Activated T-cell treated with anti-CD3 and anti-CD28 coated beads, Interleukin-2, amount 50 U/mL, for 4 hours (primary cell): ENCODE results near the gene TMEM135. TPM values are rescaled to one million over a fixed set of nuclear protein-coding genes. Genes with fewer than 3 reads are reported as not detected.
"Not testable (repeated sequence)": the region's sequence is repeated elsewhere in the genome, so short reads cannot be mapped to it uniquely, and the experiment has no call there.

Experiments
- ATAC-seq, 2 donors: fragments of 200-7000 bp; cut with Tn5 transposase; one replicate each; pipeline ENCODE4 v1.10.0; 2021
- DNase-seq: peaks from one replicate; pipeline ENCODE4 v3.0.0-alpha.2; 2020
- H3K27me3 Mint-ChIP-seq: one replicate; pipeline ENCODE4 v1.8.0; 2021; ENCODE audit warnings: low read depth, mixed read lengths
- H3K36me3 Mint-ChIP-seq: one replicate; pipeline ENCODE4 v1.8.0; 2022; ENCODE audit warnings: mixed read lengths; ENCODE audit not compliant: insufficient read depth
- H3K4me1 Mint-ChIP-seq: one replicate; pipeline ENCODE4 v1.8.0; 2021; ENCODE audit warnings: low read depth, mixed read lengths
- H3K4me3 Mint-ChIP-seq: one replicate; pipeline ENCODE4 v1.8.0; 2021; ENCODE audit warnings: mild to moderate bottlenecking, moderate library complexity, mixed read lengths
- H3K9me3 Mint-ChIP-seq: one replicate; pipeline ENCODE4 v1.8.0; 2021; ENCODE audit warnings: mixed read lengths
- total RNA-seq, 3 donors: library from RNA; stranded (reverse); gene quantifications; one replicate each; pipeline ENCODE4 v1.2.1, GENCODE V29; 2021

The TMEM135 gene
- total RNA-seq, 3 donors from 2014 or later, result 9.6 to 17.9 (median 11.7) TPM

DNA sequence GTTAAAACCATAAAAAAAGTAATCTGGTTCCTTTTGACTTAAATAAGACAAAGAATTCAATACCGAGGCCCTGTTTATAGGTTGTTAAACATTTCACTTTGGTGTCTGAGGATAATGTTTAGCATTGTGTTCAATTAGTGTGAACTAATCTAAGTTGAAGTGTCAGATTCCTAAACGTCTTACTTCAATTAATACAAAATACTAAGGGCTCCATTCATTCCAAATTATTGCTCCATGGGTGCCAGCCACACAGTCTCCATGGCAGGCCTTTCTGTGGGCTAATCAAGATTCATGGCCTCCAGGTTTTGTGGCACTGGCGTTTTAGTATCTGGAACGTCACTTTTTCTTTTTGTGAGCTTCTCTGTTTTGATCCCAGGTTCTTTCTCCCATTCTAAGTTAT lies 89.4 kb downstream of the TMEM135 start:
- DNase-seq (no peak), ATAC-seq (no peak)
- Mint-ChIP-seq H3K9me3 (no peaks in the 10 kb centered on the region), H3K4me3 (no peak overlapping the region), H3K4me1 (no peaks in the 10 kb centered on the region), H3K27me3 (no peaks in the 10 kb centered on the region), H3K36me3 (no peaks in the 10 kb centered on the region)

DNA sequence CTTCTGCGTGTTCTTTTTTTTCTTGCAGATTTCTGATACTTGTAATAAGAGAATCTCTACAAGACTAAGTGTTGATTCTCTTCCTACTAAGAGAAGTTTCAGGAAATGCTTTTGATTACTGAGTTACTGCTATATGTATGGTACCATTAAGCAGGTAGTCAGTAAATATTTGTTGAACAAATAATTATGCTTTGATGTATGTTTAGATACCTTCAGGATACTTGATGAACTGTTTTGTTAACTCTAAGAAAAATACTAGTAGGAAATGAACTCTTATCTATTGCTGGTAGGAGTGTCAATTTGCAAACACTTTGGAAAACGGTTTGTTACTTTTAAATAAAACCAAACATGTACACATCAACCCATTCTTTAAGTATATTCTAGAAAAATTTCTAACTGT lies 90.6 kb downstream of the TMEM135 start:
- no peaks in the 10 kb centered on the region for H3K27me3 Mint-ChIP-seq
- no peaks in the 10 kb centered on the region for H3K9me3 Mint-ChIP-seq
- H3K36me3 Mint-ChIP-seq, result no peaks in the 10 kb centered on the region
- no peak overlapping the region for H3K4me3 Mint-ChIP-seq
- ATAC-seq (no peak), DNase-seq (no peak)
- H3K4me1 Mint-ChIP-seq, result no peaks in the 10 kb centered on the region

- DNase-seq (no peak), ATAC-seq (no peak)
- Mint-ChIP-seq H3K4me1 (no peaks in the 10 kb centered on the region), H3K27me3 (no peaks in the 10 kb centered on the region), H3K4me3 (no peak overlapping the region), H3K9me3 (peaks cover 7% of the 10 kb centered on the region), H3K36me3 (peaks cover 1% of the 10 kb centered on the region)
These were observed 96.9 kb downstream of the TMEM135 start for GRCh38 chr11:87134524-87135106.

- no peak for ATAC-seq
- Mint-ChIP-seq H3K9me3 (peaks cover 7% of the 10 kb centered on the region), H3K27me3 (no peaks in the 10 kb centered on the region), H3K36me3 (peaks cover 3% of the 10 kb centered on the region), H3K4me3 (no peak overlapping the region), H3K4me1 (no peaks in the 10 kb centered on the region)
- DNase-seq, result no peak
These were observed 98.5 kb downstream of the TMEM135 start for GRCh38 chr11:87136236-87136635.

GRCh38 chr11:87137711-87138110 lies 100.0 kb downstream of the TMEM135 start:
- H3K27me3 Mint-ChIP-seq, result no peaks in the 10 kb centered on the region
- no peak for DNase-seq
- peaks cover 3% of the 10 kb centered on the region for H3K36me3 Mint-ChIP-seq
- H3K4me3 Mint-ChIP-seq, result no peak overlapping the region
- peaks cover 7% of the 10 kb centered on the region for H3K9me3 Mint-ChIP-seq
- ATAC-seq, result no peak
- H3K4me1 Mint-ChIP-seq, result peaks cover 4% of the 10 kb centered on the region

GRCh38 chr11:87139475-87139874 lies 101.7 kb downstream of the TMEM135 start:
- peaks cover 3% of the 10 kb centered on the region for H3K36me3 Mint-ChIP-seq
- H3K27me3 Mint-ChIP-seq, result no peaks in the 10 kb centered on the region
- ATAC-seq, result no peak
- no peak overlapping the region for H3K4me3 Mint-ChIP-seq
- H3K4me1 Mint-ChIP-seq, result peaks cover 16% of the 10 kb centered on the region
- DNase-seq, result no peak
- H3K9me3 Mint-ChIP-seq, result peaks cover 7% of the 10 kb centered on the region

DNA sequence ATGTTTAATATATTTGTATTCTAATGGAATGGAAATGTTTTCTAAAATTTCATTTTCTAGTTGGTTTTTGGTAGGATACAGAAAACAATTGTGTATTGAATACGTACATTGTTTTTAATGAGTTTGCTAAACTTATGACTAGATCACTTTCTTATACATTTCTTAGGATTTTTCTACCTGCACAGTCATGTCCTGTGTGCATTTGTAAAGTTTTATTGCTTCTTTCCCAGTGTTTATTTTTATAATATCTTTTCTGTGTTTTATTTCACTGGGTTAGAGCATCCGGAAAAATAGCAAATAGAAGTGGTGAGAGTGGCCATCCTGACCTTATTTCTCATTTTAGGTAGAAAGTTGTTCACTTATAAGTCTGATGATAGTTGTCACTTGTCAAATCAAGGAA lies 103.6 kb downstream of the TMEM135 start:
- Mint-ChIP-seq H3K27me3 (no peaks in the 10 kb centered on the region), H3K4me1 (peaks cover 25% of the 10 kb centered on the region), H3K9me3 (peaks cover 7% of the 10 kb centered on the region), H3K4me3 (no peak overlapping the region), H3K36me3 (peaks cover 8% of the 10 kb centered on the region)
- ATAC-seq (no peak), DNase-seq (no peak)

DNA sequence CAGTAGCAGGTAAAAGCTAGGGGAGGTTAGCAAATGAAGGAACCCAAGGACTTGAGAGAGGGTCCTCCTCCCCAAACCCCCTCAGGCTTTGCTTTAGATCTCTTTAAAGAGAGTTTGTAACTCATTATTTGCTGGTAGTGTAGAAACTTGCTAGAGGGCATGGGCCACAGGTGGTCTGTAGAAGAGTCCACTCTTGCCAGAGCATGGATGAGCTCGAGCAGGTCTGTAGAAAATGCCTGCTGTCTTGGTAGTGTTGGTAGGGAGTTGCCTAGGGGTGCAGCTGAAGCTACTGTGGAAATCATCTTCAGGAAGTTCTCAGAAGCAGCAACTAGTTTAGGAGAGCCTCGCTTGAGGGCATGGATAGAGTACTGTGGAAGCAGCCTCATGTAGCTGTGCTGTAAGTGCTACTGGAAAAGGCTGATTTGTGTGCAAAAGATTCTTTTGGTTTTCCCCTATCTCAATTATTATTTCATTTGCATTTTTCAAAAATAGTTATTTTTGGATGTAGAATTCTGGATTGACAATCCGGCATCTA lies 104.3 kb downstream of the TMEM135 start:
- Mint-ChIP-seq H3K4me1 (peaks cover 25% of the 10 kb centered on the region), H3K36me3 (peaks cover 6% of the 10 kb centered on the region), H3K4me3 (no peak overlapping the region), H3K27me3 (no peaks in the 10 kb centered on the region), H3K9me3 (peaks cover 7% of the 10 kb centered on the region)
- no peak for ATAC-seq
- DNase-seq, result no peak

GRCh38 chr11:87142594-87142993 lies 104.9 kb downstream of the TMEM135 start:
- H3K36me3 Mint-ChIP-seq, result peaks cover 6% of the 10 kb centered on the region
- H3K9me3 Mint-ChIP-seq, result peaks cover 7% of the 10 kb centered on the region
- ATAC-seq, result no peak
- H3K27me3 Mint-ChIP-seq, result no peaks in the 10 kb centered on the region
- H3K4me1 Mint-ChIP-seq, result peaks cover 25% of the 10 kb centered on the region
- no peak overlapping the region for H3K4me3 Mint-ChIP-seq
- no peak for DNase-seq

- Mint-ChIP-seq H3K4me3 (no peak overlapping the region), H3K27me3 (no peaks in the 10 kb centered on the region), H3K36me3 (peaks cover 6% of the 10 kb centered on the region), H3K4me1 (peaks cover 25% of the 10 kb centered on the region), H3K9me3 (peaks cover 7% of the 10 kb centered on the region)
- no peak for DNase-seq
- ATAC-seq, result no peak
These were observed 105.9 kb downstream of the TMEM135 start for GRCh38 chr11:87143641-87144040.

DNA sequence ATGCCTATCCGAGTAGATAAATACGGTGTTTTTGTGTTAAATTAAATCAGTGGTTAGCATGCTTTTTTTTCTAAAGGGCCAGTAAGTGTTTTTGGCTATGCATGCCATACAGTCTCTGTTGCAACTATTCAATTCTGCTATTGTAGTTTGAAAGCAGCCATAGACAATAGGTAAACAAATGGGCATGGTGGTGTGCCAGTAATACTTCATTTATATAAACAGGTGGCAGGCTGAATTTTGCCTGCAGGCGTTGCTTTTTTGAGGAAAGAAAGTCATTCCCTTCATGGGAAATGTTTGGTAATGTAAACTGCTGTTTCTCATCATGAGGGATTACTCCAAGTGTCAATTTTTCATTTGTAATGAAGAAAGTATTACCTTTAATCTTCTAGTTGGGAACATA lies 106.5 kb downstream of the TMEM135 start:
- H3K9me3 Mint-ChIP-seq, result peaks cover 4% of the 10 kb centered on the region
- H3K4me1 Mint-ChIP-seq, result peaks cover 25% of the 10 kb centered on the region
- H3K4me3 Mint-ChIP-seq, result no peak overlapping the region
- H3K27me3 Mint-ChIP-seq, result no peaks in the 10 kb centered on the region
- DNase-seq, result no peak
- H3K36me3 Mint-ChIP-seq, result peaks cover 6% of the 10 kb centered on the region
- no peak for ATAC-seq

DNA sequence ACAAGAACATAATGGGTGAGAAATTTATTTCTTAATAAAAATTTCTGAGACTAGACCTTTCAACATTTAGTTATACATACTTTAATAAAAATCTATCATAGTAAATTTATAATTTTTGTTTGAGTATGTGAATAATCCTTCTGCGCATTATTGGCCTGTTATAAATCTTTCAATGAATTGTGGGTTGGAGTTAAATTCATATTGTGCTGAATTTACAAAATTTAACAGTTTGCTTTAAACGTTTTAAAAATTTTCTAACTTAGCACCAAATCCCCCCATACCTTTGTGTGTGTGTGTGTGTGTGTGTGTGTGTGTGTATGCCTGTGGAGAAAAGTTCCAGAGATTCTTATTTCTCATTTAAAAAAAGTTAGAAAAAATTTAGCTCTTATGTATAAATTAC lies 111.0 kb downstream of the TMEM135 start:
- Mint-ChIP-seq H3K4me3 (no peak overlapping the region), H3K9me3 (no peaks in the 10 kb centered on the region), H3K4me1 (peaks cover 16% of the 10 kb centered on the region), H3K36me3 (peaks cover 11% of the 10 kb centered on the region), H3K27me3 (no peaks in the 10 kb centered on the region)
- ATAC-seq, result no peak
- DNase-seq, result no peak

- H3K4me3 Mint-ChIP-seq, DNase-seq, ATAC-seq, H3K27me3 Mint-ChIP-seq, H3K9me3 Mint-ChIP-seq: not testable (repeated sequence)
- Mint-ChIP-seq H3K4me1 (peaks cover 17% of the 10 kb centered on the region), H3K36me3 (peaks cover 11% of the 10 kb centered on the region)
These were observed 112.0 kb downstream of the TMEM135 start for GRCh38 chr11:87149782-87150181.

GRCh38 chr11:87150936-87151335 lies 113.2 kb downstream of the TMEM135 start:
- no peaks in the 10 kb centered on the region for H3K9me3 Mint-ChIP-seq
- ATAC-seq (no peak), DNase-seq (no peak)
- H3K27me3 Mint-ChIP-seq, result no peaks in the 10 kb centered on the region
- H3K36me3 Mint-ChIP-seq, result peaks cover 8% of the 10 kb centered on the region
- H3K4me3 Mint-ChIP-seq, result no peak overlapping the region
- peaks cover 12% of the 10 kb centered on the region for H3K4me1 Mint-ChIP-seq

GRCh38 chr11:87154246-87154645 lies 116.5 kb downstream of the TMEM135 start:
- Mint-ChIP-seq H3K4me1 (peaks cover 12% of the 10 kb centered on the region), H3K36me3 (peaks cover 6% of the 10 kb centered on the region), H3K9me3 (no peaks in the 10 kb centered on the region), H3K4me3 (no peak overlapping the region), H3K27me3 (no peaks in the 10 kb centered on the region)
- no peak for ATAC-seq
- DNase-seq, result no peak
